Measurements from ENCODE around the gene LGR6. TPM values are rescaled to one million over a fixed set of nuclear protein-coding genes. Genes with fewer than 3 reads are reported as not detected.

LGR6 gene
- total RNA-seq, 1 experiment from 2014 or later, result 1.0 TPM

GRCh38 chr1:202176949-202177927, 16.4 kb upstream of the LGR6 start:
- H2BK20ac ChIP-seq (ENCODE audit: low read depth, low read length, poor library complexity, severe bottlenecking), result no peak overlapping the region
- no peak for DNase-seq
- no peaks in the 10 kb centered on the region for H3K79me1 ChIP-seq (ENCODE audit: insufficient read depth, low read depth, low read length, poor library complexity, severe bottlenecking)
- H2AFZ ChIP-seq (ENCODE audit: low read length), result no peak overlapping the region
- H2BK15ac ChIP-seq (ENCODE audit: low read depth, low read length), result no peak overlapping the region
- H2AK5ac ChIP-seq (ENCODE audit: insufficient read length, low read length), result no peak overlapping the region
- H3T11ph ChIP-seq (ENCODE audit: low read length), result no peak overlapping the region
- H3K9me3 Mint-ChIP-seq, result no peaks in the 10 kb centered on the region
- no peak overlapping the region for H3K27ac ChIP-seq (ENCODE audit: insufficient read length, low read depth, low read length)
- TF ChIP-seq, protein P1, sequence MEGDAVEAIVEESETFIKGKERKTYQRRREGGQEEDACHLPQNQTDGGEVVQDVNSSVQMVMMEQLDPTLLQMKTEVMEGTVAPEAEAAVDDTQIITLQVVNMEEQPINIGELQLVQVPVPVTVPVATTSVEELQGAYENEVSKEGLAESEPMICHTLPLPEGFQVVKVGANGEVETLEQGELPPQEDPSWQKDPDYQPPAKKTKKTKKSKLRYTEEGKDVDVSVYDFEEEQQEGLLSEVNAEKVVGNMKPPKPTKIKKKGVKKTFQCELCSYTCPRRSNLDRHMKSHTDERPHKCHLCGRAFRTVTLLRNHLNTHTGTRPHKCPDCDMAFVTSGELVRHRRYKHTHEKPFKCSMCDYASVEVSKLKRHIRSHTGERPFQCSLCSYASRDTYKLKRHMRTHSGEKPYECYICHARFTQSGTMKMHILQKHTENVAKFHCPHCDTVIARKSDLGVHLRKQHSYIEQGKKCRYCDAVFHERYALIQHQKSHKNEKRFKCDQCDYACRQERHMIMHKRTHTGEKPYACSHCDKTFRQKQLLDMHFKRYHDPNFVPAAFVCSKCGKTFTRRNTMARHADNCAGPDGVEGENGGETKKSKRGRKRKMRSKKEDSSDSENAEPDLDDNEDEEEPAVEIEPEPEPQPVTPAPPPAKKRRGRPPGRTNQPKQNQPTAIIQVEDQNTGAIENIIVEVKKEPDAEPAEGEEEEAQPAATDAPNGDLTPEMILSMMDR (conservative IDR thresholded peaks at IDR 0.05), result peak; percentile 34; the same call in 2 of the 3 replicates
- no peak overlapping the region for H4K5ac ChIP-seq (ENCODE audit: insufficient read length, low read depth, low read length)
- H3K4me3 Mint-ChIP-seq, result no peak overlapping the region
- H3K79me2 ChIP-seq (ENCODE audit: insufficient read depth, low read length), result no peaks in the 10 kb centered on the region
- no peak overlapping the region for H3K18ac ChIP-seq (ENCODE audit: insufficient read length, low read depth, low read length)
- H3K27me3 Mint-ChIP-seq (ENCODE audit: low read depth), result no peaks in the 10 kb centered on the region
- no peak overlapping the region for H2BK12ac ChIP-seq (ENCODE audit: insufficient read length, low read depth, low read length)
- no peaks in the 10 kb centered on the region for H3K27me3 ChIP-seq (ENCODE audit: insufficient read depth, low read length)
- no peaks in the 10 kb centered on the region for H4K20me1 ChIP-seq (ENCODE audit: control insufficient read depth, insufficient read depth, insufficient read length)
- WGBS (ENCODE audit: extremely low coverage, insufficient read length, low lambda C conversion rate), result no CpG with 5 or more reads among the region's 29 CpGs
- no peak overlapping the region for H3K4me2 ChIP-seq (ENCODE audit: insufficient read depth, insufficient read length, low read length)
- H2BK120ac ChIP-seq (ENCODE audit: low read depth, low read length, poor library complexity, severe bottlenecking), result no peak overlapping the region
- H2BK5ac ChIP-seq (ENCODE audit: insufficient read length, low read length), result no peak overlapping the region
- no peaks in the 10 kb centered on the region for H3K36me3 Mint-ChIP-seq (ENCODE audit: insufficient read depth in 1 of 3, low read depth in 3 of 3)
- H3K4me1 ChIP-seq (ENCODE audit: insufficient read depth, low read length), result no peaks in the 10 kb centered on the region
- no peaks in the 10 kb centered on the region for H3K9me3 ChIP-seq (ENCODE audit: control insufficient read depth, low read depth, low read length)
- no peaks in the 10 kb centered on the region for H3K23me2 ChIP-seq (ENCODE audit: insufficient read length, low read depth, low read length, poor library complexity, severe bottlenecking)
- H3K9ac ChIP-seq (ENCODE audit: extremely low read depth, insufficient read length, low read length), result no peak overlapping the region
- H4K91ac ChIP-seq (ENCODE audit: insufficient read length, low read depth, low read length), result no peak overlapping the region
- H3K14ac ChIP-seq (ENCODE audit: insufficient read depth, low read length), result no peak overlapping the region
- no peak overlapping the region for H3K23ac ChIP-seq (ENCODE audit: insufficient read length, low read depth, low read length)
- no peak overlapping the region for H4K8ac ChIP-seq (replicated peaks; ENCODE audit: insufficient read length, low read depth, low read length)
- H3K27ac Mint-ChIP-seq, result peak overlapping the region in 1 of 3 experiments; percentile 83; a peak in 1 of 7 replicates
- no peak overlapping the region for H3K56ac ChIP-seq (ENCODE audit: insufficient read length, low read depth, low read length)
- no peak overlapping the region for H3K4ac ChIP-seq (ENCODE audit: low read depth, low read length)
- no peaks in the 10 kb centered on the region for H3K4me1 Mint-ChIP-seq

Data from H9 (cell line).